Keratinocyte (primary cell): Measurements from ENCODE around the gene TOE1. TPM values are rescaled to one million over a fixed set of nuclear protein-coding genes. Genes with fewer than 3 reads are reported as not detected.

Source experiments
- DNase-seq: peaks from one replicate; pipeline ENCODE4 v3.0.0-alpha.2; 2011; ENCODE audit warnings: low read depth, missing footprints, low spot score
- FAIRE-seq: peaks from 2 replicates; lab custom pipeline; 2011; peaks lifted over from hg19 to GRCh38; lab: Jason Lieb, UNC
- H2AFZ ChIP-seq: 2 replicates; pipeline ENCODE4 v1.6.0; 2012; ENCODE audit warnings: low read length, control low read depth, inconsistent platforms; ENCODE audit not compliant: control insufficient read depth
- H3K27ac ChIP-seq: 2 replicates; pipeline ENCODE4 v1.5.1; 2011; ENCODE audit warnings: low read length; ENCODE audit not compliant: control insufficient read depth, insufficient read depth
- H3K27me3 ChIP-seq: 3 replicates; pipeline ENCODE4 v1.6.0; 2011; ENCODE audit warnings: low read length; ENCODE audit not compliant: control insufficient read depth, insufficient read depth; ENCODE audit errors: extremely low read depth
- H3K36me3 ChIP-seq, 2 experiments: 2 replicates in 1 of 2; 3 replicates in 1 of 2; pipeline ENCODE4 v1.5.1; 2011; ENCODE audit warnings: low read length in 2 of 2, mild to moderate bottlenecking in 1 of 2; ENCODE audit not compliant: control insufficient read depth in 2 of 2, insufficient read depth in 2 of 2; ENCODE audit errors: extremely low read depth in 1 of 2
- H3K4me1 ChIP-seq: 3 replicates; pipeline ENCODE4 v1.5.1; 2011; ENCODE audit warnings: low read length; ENCODE audit not compliant: control insufficient read depth, insufficient read depth; ENCODE audit errors: extremely low read depth
- H3K4me2 ChIP-seq: 3 replicates; pipeline ENCODE4 v1.6.0; 2011; ENCODE audit warnings: low read depth, low read length; ENCODE audit not compliant: control insufficient read depth, insufficient read depth; ENCODE audit errors: extremely low read depth
- H3K4me3 ChIP-seq, 3 experiments: fragments of 200-600 bp in 1 of 3; sonication (generic) in 1 of 3; 2 replicates in 2 of 3; 3 replicates in 1 of 3; pipeline ENCODE4 v1.5.1; 2011 to 2016; ENCODE audit warnings: low read length in 3 of 3, mild to moderate bottlenecking in 3 of 3, control low read depth in 2 of 3, inconsistent platforms in 1 of 3, low read depth in 1 of 3, mixed read lengths in 1 of 3, mixed run types in 1 of 3, moderate library complexity in 1 of 3; ENCODE audit not compliant: control insufficient read depth in 2 of 3, insufficient read depth in 2 of 3; ENCODE audit errors: extremely low read depth in 1 of 3
- H3K79me2 ChIP-seq: 2 replicates; pipeline ENCODE4 v1.6.0; 2012; ENCODE audit warnings: low read length; ENCODE audit not compliant: control insufficient read depth, insufficient read depth
- H3K9ac ChIP-seq: 3 replicates; pipeline ENCODE4 v1.6.0; 2011; ENCODE audit warnings: low read length; ENCODE audit not compliant: control insufficient read depth, insufficient read depth; ENCODE audit errors: extremely low read depth
- H3K9me1 ChIP-seq: 3 replicates; pipeline ENCODE4 v1.6.0; 2011; ENCODE audit warnings: low read length; ENCODE audit not compliant: control insufficient read depth, insufficient read depth; ENCODE audit errors: extremely low read depth
- H3K9me3 ChIP-seq: 2 replicates; pipeline ENCODE4 v1.5.1; 2012; ENCODE audit warnings: low read depth, low read length; ENCODE audit not compliant: control insufficient read depth
- H4K20me1 ChIP-seq: 3 replicates; pipeline ENCODE4 v1.6.0; 2011; ENCODE audit warnings: low read length; ENCODE audit not compliant: control insufficient read depth, insufficient read depth; ENCODE audit errors: extremely low read depth
- EZH2 ChIP-seq: IDR thresholded peaks from one replicate; pipeline ENCODE4 v1.6.1; 2012; ENCODE audit warnings: inconsistent platforms, mild to moderate bottlenecking, low read length, moderate library complexity
- dilution Hi-C: fragments of 300-500 bp; cut with MboI; formaldehyde crosslinking; loops from one replicate; pipeline ENCODE4 v1.7.0; 2020; ENCODE audit warnings: low sequenced_read_pairs; ENCODE audit not compliant: extremely low pct_ligation_motif_present
- polyA plus RNA-seq, 5 experiments: library from polyadenylated mRNA; depleted of rRNA in 3 of 5; stranded (reverse) in 3 of 5; stranded (forward) in 1 of 5; unstranded in 1 of 5; fragments of >200 nt; gene quantifications; 1 replicate in 1 of 5; 2 replicates in 3 of 5; 3 replicates in 1 of 5; pipeline versions ENCODE4 v1.2.1 to v1.2.3, GENCODE V29; 2011 to 2012; ENCODE audit warnings: missing spikeins in 2 of 5, low read depth in 1 of 5, low replicate concordance in 1 of 5
- TF ChIP-seq, protein P1 (sequence below), 3 experiments: IDR thresholded peaks in 1 of 3; conservative IDR thresholded peaks in 1 of 3; optimal IDR thresholded peaks in 1 of 3; 2 replicates in 2 of 3; 3 replicates in 1 of 3; pipeline versions ENCODE3 to v1.5.1; 2011; ENCODE audit warnings: low read length in 3 of 3, mild to moderate bottlenecking in 3 of 3, moderate library complexity in 2 of 3, control low read depth in 1 of 3, inconsistent platforms in 1 of 3; ENCODE audit not compliant: insufficient read depth in 2 of 3; ENCODE audit errors: extremely low read depth in 1 of 3

TOE1 gene
- polyA plus RNA-seq, 1 donor (not counting 4 experiments of a cell fraction or from before 2014, with no cell fraction given): 12.1 TPM

GRCh38 chr1:45380730-45381129, 40.8 kb downstream of the TOE1 start:
- Histone ChIP-seq H3K4me3 (no peak overlapping the region), H3K9me3 (no peaks in the 10 kb centered on the region), H4K20me1 (no peaks in the 10 kb centered on the region), H2AFZ (no peak overlapping the region), H3K4me1 (peaks cover 10% of the 10 kb centered on the region), H3K36me3 (no peaks in the 10 kb centered on the region), H3K79me2 (no peaks in the 10 kb centered on the region), H3K27me3 (no peaks in the 10 kb centered on the region), H3K9ac (no peak overlapping the region), H3K4me2 (no peak overlapping the region), H3K9me1 (no peaks in the 10 kb centered on the region), H3K27ac (no peak overlapping the region)
- DNase-seq (no peak), FAIRE-seq (peak; percentile 29)
- TF ChIP-seq, protein P1, sequence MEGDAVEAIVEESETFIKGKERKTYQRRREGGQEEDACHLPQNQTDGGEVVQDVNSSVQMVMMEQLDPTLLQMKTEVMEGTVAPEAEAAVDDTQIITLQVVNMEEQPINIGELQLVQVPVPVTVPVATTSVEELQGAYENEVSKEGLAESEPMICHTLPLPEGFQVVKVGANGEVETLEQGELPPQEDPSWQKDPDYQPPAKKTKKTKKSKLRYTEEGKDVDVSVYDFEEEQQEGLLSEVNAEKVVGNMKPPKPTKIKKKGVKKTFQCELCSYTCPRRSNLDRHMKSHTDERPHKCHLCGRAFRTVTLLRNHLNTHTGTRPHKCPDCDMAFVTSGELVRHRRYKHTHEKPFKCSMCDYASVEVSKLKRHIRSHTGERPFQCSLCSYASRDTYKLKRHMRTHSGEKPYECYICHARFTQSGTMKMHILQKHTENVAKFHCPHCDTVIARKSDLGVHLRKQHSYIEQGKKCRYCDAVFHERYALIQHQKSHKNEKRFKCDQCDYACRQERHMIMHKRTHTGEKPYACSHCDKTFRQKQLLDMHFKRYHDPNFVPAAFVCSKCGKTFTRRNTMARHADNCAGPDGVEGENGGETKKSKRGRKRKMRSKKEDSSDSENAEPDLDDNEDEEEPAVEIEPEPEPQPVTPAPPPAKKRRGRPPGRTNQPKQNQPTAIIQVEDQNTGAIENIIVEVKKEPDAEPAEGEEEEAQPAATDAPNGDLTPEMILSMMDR (optimal IDR thresholded peaks at IDR 0.05 in 1 of 3, IDR thresholded peaks at IDR 0.05 in 1 of 3, conservative IDR thresholded peaks at IDR 0.05 in 1 of 3; ENCODE audit: extremely low read depth in 1 of 3, insufficient read depth in 2 of 3, low read length in 3 of 3): no peak
- TF ChIP-seq EZH2: no peak
- dilution Hi-C loops: no loop called here

DNA sequence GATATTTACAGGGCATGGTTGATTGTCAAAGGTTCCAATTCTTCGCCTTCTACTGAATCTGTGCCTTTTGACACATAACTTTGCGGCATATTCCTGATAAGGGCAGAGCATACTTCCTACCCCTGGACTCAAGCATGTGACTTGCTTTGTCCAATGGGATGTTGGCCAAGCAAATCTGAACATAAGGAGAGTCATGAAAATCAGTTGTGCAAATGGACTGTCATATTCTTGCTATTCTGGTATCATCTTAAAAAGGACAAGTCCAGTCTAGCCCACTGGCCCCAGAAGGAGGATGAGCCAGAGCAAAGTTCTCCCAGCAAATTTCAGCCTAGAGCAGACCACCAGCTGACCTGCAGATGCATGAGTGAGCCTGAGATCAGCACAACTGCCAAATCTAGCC, 41.3 kb downstream of the TOE1 start:
- FAIRE-seq (no peak), DNase-seq (peak; percentile 28)
- peaks cover 10% of the 10 kb centered on the region for H3K4me1 ChIP-seq
- H3K27ac ChIP-seq: no peak overlapping the region
- H3K36me3 ChIP-seq: no peaks in the 10 kb centered on the region
- no peaks in the 10 kb centered on the region for H4K20me1 ChIP-seq
- H3K79me2 ChIP-seq: no peaks in the 10 kb centered on the region
- no peak overlapping the region for H3K9ac ChIP-seq
- peak overlapping the region; percentile 55 for H2AFZ ChIP-seq
- no peaks in the 10 kb centered on the region for H3K9me3 ChIP-seq
- dilution Hi-C loops: no loop called here
- H3K9me1 ChIP-seq: no peaks in the 10 kb centered on the region
- TF ChIP-seq, protein P1 (optimal IDR thresholded peaks at IDR 0.05 in 1 of 3, IDR thresholded peaks at IDR 0.05 in 1 of 3, conservative IDR thresholded peaks at IDR 0.05 in 1 of 3; ENCODE audit: extremely low read depth in 1 of 3, insufficient read depth in 2 of 3, low read length in 3 of 3): no peak
- TF ChIP-seq EZH2: no peak
- H3K4me3 ChIP-seq: no peak overlapping the region
- H3K4me2 ChIP-seq: no peak overlapping the region
- H3K27me3 ChIP-seq: no peaks in the 10 kb centered on the region
